ENCODE measurements around the gene SULT1C4. TPM values are rescaled to one million over a fixed set of nuclear protein-coding genes. Genes with fewer than 3 reads are reported as not detected.

The SULT1C4 gene
- total and polyA plus RNA-seq, 2 experiments from 2014 or later, result 0.87 to 2.1 TPM

DNA sequence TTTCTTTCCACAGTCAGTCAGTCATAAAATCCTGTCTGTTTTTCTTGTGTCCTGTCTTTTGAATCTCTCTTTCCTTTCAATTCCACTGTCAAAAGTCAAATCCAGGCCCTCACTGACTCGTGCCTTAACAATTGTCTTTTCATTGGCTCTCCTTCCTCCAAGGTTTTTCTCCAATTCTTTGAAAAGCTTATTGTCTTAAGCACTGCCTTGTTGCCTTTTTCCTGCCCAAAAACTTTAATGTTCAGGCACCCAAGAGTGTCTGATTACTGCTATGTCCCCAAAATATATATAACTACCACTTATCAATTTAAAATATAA is 13.9 kb upstream of the SULT1C4 start (continued):
- TF ChIP-seq, protein P1, sequence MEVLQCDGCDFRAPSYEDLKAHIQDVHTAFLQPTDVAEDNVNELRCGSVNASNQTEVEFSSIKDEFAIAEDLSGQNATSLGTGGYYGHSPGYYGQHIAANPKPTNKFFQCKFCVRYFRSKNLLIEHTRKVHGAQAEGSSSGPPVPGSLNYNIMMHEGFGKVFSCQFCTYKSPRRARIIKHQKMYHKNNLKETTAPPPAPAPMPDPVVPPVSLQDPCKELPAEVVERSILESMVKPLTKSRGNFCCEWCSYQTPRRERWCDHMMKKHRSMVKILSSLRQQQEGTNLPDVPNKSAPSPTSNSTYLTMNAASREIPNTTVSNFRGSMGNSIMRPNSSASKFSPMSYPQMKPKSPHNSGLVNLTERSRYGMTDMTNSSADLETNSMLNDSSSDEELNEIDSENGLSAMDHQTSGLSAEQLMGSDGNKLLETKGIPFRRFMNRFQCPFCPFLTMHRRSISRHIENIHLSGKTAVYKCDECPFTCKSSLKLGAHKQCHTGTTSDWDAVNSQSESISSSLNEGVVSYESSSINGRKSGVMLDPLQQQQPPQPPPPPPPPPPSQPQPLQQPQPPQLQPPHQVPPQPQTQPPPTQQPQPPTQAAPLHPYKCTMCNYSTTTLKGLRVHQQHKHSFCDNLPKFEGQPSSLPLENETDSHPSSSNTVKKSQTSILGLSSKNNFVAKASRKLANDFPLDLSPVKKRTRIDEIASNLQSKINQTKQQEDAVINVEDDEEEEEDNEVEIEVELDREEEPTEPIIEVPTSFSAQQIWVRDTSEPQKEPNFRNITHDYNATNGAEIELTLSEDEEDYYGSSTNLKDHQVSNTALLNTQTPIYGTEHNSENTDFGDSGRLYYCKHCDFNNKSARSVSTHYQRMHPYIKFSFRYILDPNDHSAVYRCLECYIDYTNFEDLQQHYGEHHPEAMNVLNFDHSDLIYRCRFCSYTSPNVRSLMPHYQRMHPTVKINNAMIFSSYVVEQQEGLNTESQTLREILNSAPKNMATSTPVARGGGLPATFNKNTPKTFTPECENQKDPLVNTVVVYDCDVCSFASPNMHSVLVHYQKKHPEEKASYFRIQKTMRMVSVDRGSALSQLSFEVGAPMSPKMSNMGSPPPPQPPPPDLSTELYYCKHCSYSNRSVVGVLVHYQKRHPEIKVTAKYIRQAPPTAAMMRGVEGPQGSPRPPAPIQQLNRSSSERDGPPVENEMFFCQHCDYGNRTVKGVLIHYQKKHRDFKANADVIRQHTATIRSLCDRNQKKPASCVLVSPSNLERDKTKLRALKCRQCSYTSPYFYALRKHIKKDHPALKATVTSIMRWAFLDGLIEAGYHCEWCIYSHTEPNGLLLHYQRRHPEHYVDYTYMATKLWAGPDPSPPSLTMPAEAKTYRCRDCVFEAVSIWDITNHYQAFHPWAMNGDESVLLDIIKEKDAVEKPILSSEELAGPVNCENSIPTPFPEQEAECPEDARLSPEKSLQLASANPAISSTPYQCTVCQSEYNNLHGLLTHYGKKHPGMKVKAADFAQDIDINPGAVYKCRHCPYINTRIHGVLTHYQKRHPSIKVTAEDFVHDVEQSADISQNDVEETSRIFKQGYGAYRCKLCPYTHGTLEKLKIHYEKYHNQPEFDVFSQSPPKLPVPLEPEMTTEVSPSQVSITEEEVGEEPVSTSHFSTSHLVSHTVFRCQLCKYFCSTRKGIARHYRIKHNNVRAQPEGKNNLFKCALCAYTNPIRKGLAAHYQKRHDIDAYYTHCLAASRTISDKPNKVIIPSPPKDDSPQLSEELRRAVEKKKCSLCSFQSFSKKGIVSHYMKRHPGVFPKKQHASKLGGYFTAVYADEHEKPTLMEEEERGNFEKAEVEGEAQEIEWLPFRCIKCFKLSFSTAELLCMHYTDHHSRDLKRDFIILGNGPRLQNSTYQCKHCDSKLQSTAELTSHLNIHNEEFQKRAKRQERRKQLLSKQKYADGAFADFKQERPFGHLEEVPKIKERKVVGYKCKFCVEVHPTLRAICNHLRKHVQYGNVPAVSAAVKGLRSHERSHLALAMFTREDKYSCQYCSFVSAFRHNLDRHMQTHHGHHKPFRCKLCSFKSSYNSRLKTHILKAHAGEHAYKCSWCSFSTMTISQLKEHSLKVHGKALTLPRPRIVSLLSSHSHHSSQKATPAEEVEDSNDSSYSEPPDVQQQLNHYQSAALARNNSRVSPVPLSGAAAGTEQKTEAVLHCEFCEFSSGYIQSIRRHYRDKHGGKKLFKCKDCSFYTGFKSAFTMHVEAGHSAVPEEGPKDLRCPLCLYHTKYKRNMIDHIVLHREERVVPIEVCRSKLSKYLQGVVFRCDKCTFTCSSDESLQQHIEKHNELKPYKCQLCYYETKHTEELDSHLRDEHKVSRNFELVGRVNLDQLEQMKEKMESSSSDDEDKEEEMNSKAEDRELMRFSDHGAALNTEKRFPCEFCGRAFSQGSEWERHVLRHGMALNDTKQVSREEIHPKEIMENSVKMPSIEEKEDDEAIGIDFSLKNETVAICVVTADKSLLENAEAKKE (CRISPR knock-in tag; IDR thresholded peaks at IDR 0.05), result no peak
- no peak for TF ChIP-seq EZH2phosphoT487 (IDR thresholded peaks at IDR 0.05; ENCODE audit: unreplicated experiment)

DNA sequence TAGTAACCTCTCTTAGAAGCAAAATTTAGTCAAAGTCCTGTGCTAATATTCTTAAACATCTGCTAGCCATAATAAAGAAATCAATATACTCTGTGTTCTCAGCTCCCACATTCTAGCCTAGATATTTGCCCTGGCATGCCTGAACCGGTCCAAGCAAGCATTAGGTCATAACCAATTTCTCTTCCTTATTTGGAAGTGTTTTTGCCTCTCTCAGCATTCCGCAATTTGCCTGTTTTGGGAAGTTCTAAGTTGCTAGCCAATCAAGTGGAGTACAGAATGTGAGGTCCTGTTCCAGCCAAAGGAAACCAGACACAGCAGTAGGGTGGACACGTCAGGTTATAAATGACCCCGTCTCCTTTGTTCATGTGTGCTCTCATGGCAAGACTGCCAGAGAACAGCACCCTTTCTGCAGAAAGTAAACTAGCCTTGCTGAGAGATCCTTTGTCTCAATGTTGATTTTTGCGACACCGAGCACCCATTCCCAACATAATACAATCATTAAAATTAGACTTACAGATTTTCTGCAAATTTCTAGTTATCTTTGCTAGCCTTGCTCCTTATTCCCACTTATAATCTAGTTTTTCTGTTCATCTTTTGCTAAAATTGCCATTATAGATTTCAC is 13.0 kb upstream of the SULT1C4 start:
- TF ChIP-seq ZNF114 (CRISPR knock-in tag; IDR thresholded peaks at IDR 0.05), result no peak
- no peak for TF ChIP-seq POLR2AphosphoS5 (IDR thresholded peaks at IDR 0.05; ENCODE audit: low read depth)
- Histone ChIP-seq H3K79me2 (replicated peaks; ENCODE audit: insufficient read depth) (no peaks in the 10 kb centered on the region), H3F3A (replicated peaks; ENCODE audit: low read depth) (no peaks in the 10 kb centered on the region), H2AFZ (no peak overlapping the region), H3K27ac (ENCODE audit: low read depth) (no peak overlapping the region), H4K20me1 (replicated peaks; ENCODE audit: insufficient read depth) (no peaks in the 10 kb centered on the region), H3K9me2 (ENCODE audit: insufficient read depth) (no peaks in the 10 kb centered on the region), H3K4me3 (no peak overlapping the region), H3K27me3 (ENCODE audit: insufficient read depth) (no peaks in the 10 kb centered on the region), H3K4me1 (ENCODE audit: insufficient read depth) (no peaks in the 10 kb centered on the region), H3K36me3 (ENCODE audit: insufficient read depth) (no peaks in the 10 kb centered on the region), H3K4me2 (no peak overlapping the region)
- H3K4me1 Mint-ChIP-seq, result no peaks in the 10 kb centered on the region
- DNase-seq (ENCODE audit: low spot score) (no peak), ATAC-seq (no peak)
- peaks cover 11% of the 10 kb centered on the region; the same call in 1 of the 3 replicates for H3K36me3 Mint-ChIP-seq (ENCODE audit: low read depth)
- H3K4me3 Mint-ChIP-seq, result no peak overlapping the region
- H3K27me3 Mint-ChIP-seq (ENCODE audit: insufficient read depth, low read depth, poor library complexity), result peaks cover 1% of the 10 kb centered on the region
- peaks cover 17% of the 10 kb centered on the region for H3K9me3 Mint-ChIP-seq
- no peak overlapping the region; the same call in 1 of the 2 replicates for H3K27ac Mint-ChIP-seq

DNA sequence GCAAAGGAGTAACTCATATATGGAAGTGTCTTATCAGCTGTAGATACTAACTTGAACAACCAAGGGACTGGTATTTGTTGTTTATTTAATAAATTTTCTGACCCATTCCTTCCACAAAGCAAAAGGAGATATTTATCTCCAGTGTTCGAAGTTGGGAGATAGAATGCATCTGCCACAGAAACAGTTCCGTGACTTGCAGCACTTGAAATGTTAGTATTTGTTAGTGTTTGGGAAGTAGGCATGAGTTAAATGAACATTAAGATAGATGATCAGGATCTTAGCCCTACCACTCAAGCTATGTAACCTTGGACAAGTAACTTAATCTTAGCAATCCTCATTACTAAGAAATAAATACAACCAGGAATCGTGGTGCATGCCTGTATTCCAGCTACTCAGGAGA is 12.1 kb upstream of the SULT1C4 start:
- Histone ChIP-seq H3K4me1 (ENCODE audit: insufficient read depth) (no peaks in the 10 kb centered on the region), H2AFZ (no peak overlapping the region), H3K79me2 (replicated peaks; ENCODE audit: insufficient read depth) (no peaks in the 10 kb centered on the region), H3K4me2 (no peak overlapping the region), H3K36me3 (ENCODE audit: insufficient read depth) (no peaks in the 10 kb centered on the region), H4K20me1 (replicated peaks; ENCODE audit: insufficient read depth) (no peaks in the 10 kb centered on the region), H3K27ac (ENCODE audit: low read depth) (no peak overlapping the region), H3K4me3 (no peak overlapping the region), H3K9me2 (ENCODE audit: insufficient read depth) (no peaks in the 10 kb centered on the region), H3K27me3 (ENCODE audit: insufficient read depth) (no peaks in the 10 kb centered on the region), H3F3A (replicated peaks; ENCODE audit: low read depth) (no peaks in the 10 kb centered on the region)
- no peak overlapping the region for H3K4me3 Mint-ChIP-seq
- ATAC-seq (no peak), DNase-seq (ENCODE audit: low spot score) (no peak)
- TF ChIP-seq EZH2 (IDR thresholded peaks at IDR 0.05; ENCODE audit: low read depth, unreplicated experiment) (no peak), NANOG (IDR thresholded peaks at IDR 0.05; ENCODE audit: borderline replicate concordance) (no peak)
- TF ChIP-seq, protein P2, sequence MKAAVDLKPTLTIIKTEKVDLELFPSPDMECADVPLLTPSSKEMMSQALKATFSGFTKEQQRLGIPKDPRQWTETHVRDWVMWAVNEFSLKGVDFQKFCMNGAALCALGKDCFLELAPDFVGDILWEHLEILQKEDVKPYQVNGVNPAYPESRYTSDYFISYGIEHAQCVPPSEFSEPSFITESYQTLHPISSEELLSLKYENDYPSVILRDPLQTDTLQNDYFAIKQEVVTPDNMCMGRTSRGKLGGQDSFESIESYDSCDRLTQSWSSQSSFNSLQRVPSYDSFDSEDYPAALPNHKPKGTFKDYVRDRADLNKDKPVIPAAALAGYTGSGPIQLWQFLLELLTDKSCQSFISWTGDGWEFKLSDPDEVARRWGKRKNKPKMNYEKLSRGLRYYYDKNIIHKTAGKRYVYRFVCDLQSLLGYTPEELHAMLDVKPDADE (IDR thresholded peaks at IDR 0.05), result no peak
- H3K9me3 Mint-ChIP-seq, result peaks cover 17% of the 10 kb centered on the region
- H3K27me3 Mint-ChIP-seq (ENCODE audit: insufficient read depth, low read depth, poor library complexity), result peaks cover 1% of the 10 kb centered on the region
- H3K4me1 Mint-ChIP-seq, result no peaks in the 10 kb centered on the region
- no peak overlapping the region for H3K27ac Mint-ChIP-seq
- peaks cover 11% of the 10 kb centered on the region; the same call in 1 of the 3 replicates for H3K36me3 Mint-ChIP-seq (ENCODE audit: low read depth)

All from GM23338 (cell line).